Fibroblast of skin of left quadriceps (primary cell): ENCODE data around the gene CDC34.

Experiments
- DNase-seq, 2 experiments: peaks; one replicate each; pipeline ENCODE4 v3.0.0-alpha.2; 2013; ENCODE audit warnings: low read depth in 2 of 2

The CDC34 gene

GRCh38 chr19:588741-589692 is 57.5 kb downstream of the CDC34 start:
- DNase-seq, result no peak

GRCh38 chr19:589693-590395 is 58.3 kb downstream of the CDC34 start, which contains the start of gene HCN2:
HCN2 (plus strand) TSS chr19:589881; CDS start chr19:589946, 65 bp downstream.
- DNase-seq, result no peak

GRCh38 chr19:590396-590745 is 58.8 kb downstream of the CDC34 start:
- DNase-seq, result no peak

- no peak for DNase-seq
Observed at GRCh38 chr19:590750-591098, 59.2 kb downstream of the CDC34 start.

GRCh38 chr19:591099-591958 is 59.8 kb downstream of the CDC34 start:
- no peak for DNase-seq
